NCI-H1417 treated with DMSO at 0.1 percent for 48 hours (cell line): ENCODE data around the gene ATP7B.
A peak's percentile ranks its signal among the peaks of the same experiment; 100 is the strongest.
"Not testable (repeated sequence)": the region's sequence is repeated elsewhere in the genome, so short reads cannot be mapped to it uniquely, and the experiment has no call there.

Experiments used
- DNase-seq: peaks from one replicate; lab custom pipeline; 2025; lab: John Stamatoyannopoulos, UW

The ATP7B gene

GRCh38 chr13:52006523-52007245 is 4.6 kb downstream of the ATP7B start:
- DNase-seq = no peak

GRCh38 chr13:52005841-52006522 is 5.3 kb downstream of the ATP7B start:
- no peak for DNase-seq

DNA sequence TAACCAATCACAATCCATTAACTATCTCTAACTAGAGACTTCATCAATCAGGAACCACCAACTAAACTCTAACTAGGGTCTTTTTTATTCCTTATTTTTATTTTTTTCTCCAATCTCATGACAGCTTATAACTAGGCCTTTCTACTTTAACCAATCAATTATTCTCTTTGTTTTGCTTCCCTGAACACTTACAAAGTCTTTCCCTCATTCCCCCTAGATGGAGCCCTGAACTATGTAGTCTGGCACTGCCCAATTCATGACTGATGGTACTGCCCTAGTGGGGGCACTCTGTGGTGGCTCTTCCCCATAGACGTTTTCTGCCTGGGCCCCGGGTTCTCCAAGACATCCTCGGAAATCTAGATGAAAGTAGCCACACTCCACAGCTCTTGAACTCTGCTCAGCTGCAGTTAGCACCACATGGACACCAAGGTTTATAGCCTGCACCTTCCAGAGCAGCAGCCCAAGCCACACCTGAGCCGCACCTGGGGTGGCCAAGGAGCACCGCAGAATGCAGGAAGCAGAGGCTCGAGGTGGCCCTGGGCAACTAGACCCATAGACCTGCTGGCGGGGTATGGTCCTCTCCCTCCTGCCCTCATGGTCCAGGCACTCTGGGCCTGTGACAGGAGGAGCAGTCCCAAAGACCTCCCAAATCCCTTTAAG is 6.6 kb downstream of the ATP7B start:
- no peak for DNase-seq

DNA sequence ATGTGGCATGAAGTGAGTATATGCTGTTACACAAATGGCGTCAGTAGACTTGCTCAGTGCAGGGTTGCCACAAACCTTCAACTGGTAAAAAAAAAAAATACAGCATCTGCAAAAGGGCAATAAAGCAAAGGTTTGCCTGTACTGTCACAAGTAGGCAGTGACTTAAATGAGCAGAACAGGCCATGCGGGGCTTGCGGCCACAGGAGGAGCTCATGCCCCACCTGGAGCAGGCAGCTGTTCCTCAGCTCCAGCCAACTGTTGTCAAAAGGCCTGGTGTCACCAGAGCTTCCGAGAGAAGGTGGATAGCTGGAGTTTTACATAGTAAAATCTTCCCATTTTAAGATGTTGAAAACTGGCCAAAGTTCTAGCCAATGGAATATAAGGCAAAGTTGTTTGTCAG is 7.7 kb downstream of the ATP7B start:
- no peak for DNase-seq

GRCh38 chr13:52002361-52002760 is 8.9 kb downstream of the ATP7B start:
- DNase-seq = no peak

- DNase-seq = peak; percentile 37
Observed at GRCh38 chr13:52001120-52001731, 10.0 kb downstream of the ATP7B start.

- no peak for DNase-seq
Observed at GRCh38 chr13:51999921-52000320, 11.3 kb downstream of the ATP7B start.

DNA sequence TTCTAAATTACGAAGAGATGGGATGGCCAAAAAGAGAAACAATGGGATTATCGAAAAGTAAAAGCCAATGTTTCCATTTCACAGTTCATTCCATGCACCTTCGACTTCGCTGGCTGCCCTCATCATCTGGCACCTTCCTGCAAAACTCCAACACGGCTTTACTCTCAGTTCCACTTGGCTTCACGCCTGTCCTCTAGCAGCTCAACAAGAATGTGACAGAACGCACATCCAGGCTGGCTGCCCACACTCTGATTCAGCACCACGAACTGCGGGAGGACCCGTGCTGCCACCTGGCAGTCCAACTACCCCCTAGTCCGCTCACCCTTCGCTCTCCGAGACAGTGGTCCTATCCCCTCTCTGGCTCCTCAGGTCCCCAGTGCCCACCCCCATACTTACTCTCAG is 11.7 kb downstream of the ATP7B start:
- no peak for DNase-seq

- DNase-seq = no peak
Observed at GRCh38 chr13:51998723-51999509, 12.3 kb downstream of the ATP7B start.

GRCh38 chr13:51997641-51998330 is 13.5 kb downstream of the ATP7B start:
- DNase-seq = no peak

GRCh38 chr13:51997186-51997585 is 14.1 kb downstream of the ATP7B start:
- no peak for DNase-seq

DNA sequence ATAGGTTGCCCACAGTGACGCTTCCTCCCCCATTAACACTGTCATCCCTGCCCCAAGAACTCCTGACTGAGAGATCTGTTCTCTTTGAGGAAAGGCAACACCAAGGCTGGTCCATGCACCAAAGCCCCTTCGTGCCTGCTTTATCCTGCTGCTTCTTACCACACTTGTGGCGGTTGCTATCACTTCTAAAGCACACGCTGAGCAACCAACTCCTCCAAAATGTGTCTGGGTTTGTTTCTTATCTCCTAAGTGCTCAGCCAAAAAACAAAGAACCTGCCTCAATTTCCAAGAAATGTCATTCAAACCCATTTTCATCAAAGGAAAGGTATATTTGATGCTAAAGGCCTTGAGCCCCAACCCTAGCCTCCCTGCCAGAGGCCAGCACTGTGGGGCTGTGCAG is 14.6 kb downstream of the ATP7B start:
- no peak for DNase-seq

DNA sequence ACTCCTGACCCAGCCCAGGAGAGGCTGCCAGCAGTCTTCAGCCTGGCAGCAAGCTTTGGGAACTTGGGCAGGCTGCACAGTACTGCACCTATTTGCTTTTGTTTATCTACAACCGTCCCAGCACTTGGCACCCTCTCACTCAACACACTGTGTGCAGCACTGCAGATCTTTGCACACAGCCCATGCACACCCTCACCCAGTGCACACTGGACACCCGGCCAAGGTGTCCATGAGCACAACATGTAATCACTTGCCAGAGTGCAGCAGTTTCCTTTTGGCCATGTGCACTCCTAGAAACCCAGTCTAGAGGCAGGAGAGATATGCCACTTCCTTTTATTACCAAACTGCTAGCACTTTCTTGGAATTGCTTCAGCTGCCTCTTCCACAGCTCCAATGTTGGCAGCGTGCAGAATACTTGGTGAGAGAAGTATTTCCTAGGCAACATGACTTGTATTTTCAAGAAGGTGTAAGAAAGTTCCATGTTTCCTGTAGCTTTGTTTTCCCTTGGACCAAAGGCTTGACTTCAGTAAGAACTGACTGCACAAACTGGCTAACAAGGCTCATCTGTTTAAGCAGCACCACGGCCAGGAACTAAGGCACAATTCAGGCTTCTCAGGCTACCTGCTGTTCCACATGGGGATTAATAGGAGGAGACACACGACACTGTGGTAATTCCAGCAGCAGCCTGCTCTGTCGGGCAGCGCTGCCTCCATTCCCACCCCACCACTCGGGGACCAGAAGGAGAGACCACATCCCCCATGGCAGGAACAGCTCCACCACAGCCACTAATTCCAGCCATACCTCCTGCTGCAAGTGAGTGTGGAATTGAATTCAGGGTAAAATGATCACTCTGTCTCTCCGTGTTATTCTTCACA is 15.3 kb downstream of the ATP7B start:
- no peak for DNase-seq

DNA sequence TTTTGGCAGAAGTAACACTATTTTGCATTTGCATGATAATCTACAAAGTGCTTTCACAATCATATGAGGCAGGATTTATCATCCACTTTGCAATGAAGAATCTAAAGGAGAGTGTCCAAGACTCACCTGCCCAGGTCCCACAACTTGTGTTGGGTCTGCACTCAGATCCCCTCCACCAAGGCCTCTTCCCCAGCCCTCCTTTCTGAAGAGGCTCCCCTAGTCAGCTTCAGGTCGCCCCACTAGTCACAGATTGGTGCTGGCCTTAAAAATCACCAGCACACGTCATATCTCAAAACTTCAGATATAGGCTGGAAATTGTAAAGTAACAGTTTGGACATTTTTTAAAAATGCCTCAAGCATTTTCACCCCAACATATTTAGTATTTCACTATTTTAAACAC is 17.5 kb downstream of the ATP7B start:
- DNase-seq = no peak

DNA sequence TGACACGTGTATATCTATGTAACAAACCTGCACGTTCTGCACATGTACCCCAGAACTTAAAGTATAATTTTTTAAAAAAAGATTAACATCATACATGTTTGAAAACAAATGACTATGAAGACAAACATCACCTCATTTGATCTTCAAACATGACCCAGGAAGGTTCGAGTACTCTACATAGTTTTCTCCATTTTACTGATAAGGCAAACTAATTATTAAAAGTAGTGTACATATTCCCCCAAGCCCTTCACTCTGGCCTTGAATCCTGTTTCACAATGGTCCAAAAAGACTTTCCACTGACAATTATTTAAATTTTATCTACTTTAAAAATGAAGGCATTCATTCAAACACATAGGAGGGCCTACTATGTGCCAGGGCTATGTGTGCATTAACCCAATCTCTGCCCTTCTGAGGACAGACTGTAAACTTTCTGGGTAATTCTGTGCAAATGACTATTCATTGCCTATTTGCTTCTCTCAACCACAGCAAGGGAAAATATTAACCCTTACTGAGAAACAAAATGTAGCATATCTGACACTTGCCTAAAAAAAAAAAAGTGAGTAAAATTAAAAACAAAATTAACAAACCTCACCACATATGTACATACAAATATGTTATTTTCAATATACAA is 22.1 kb downstream of the ATP7B start:
- no peak for DNase-seq

DNA sequence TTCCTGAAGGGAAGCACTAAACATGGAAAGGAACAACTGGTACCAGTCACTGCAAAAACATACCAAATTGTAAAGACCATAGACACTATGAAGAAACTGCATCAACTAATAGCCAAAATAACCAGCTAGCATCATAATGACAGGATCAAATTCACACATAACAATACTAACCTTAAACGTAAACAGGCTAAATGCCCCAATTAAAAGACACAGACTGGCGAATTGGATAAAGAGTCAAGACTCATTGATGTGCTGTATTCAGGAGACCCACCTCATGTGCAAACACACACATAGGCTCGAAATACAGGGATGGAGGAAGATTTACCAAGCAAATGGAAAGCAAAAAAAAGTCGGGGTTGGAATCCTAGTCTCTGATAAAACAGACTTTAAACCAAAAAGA is 26.3 kb downstream of the ATP7B start:
- DNase-seq = not testable (repeated sequence)

DNA sequence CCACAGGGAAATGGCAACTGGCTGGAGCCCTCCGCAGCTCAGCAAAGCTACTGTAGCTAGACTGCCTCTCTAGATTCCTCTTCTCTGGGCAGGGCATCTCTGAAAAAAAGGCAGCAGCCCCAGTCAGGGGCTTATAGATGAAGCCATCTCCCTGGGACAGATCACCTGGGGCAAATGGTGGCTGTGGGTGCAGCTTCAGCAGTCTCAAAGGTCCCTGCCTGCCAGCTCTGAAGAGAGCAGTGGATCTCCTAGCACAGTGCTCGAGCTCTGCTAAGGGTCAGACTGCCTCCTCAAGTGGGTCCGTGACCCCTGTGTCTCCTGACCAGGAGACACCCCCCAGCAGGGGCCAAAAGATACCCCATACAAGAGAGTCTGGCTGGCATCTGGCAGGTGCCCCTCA is 28.0 kb downstream of the ATP7B start:
- DNase-seq = not testable (repeated sequence)

- DNase-seq = no peak
Observed at GRCh38 chr13:51981355-51981754, 29.9 kb downstream of the ATP7B start.

DNA sequence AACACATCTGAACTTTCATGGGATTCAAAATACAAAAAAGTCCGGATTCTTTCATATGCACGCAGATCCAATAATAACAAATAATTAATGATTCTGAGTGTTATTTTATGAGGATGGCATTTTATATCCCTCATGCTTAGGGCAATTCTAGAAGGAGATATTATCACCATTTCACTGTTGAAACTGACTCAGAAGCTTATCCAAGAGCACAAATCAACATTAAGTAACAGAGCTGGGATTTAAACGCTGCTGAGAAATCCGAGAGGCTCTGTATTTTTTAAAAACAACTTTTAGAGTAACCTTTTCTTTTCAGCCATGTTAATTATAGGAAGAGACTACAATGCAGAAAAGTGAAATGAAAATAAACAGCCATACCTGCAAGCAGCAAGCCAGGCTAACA is 30.3 kb downstream of the ATP7B start:
- no peak for DNase-seq
